SK-N-SH (cell line): ENCODE results near the gene FEM1B.

ENCODE experiments used
- TF ChIP-seq, protein P1 (sequence below): IDR thresholded peaks from 2 replicates; pipeline ENCODE4 v1.4.0; 2012; ENCODE audit warnings: low read depth, borderline replicate concordance
- TF ChIP-seq, protein P2 (sequence below): fragments of 200-600 bp; sonication (generic); IDR thresholded peaks from 2 replicates; pipeline ENCODE4 v1.6.1; 2017; ENCODE audit warnings: antibody characterized with exemption, mild to moderate bottlenecking, moderate library complexity

DNA sequence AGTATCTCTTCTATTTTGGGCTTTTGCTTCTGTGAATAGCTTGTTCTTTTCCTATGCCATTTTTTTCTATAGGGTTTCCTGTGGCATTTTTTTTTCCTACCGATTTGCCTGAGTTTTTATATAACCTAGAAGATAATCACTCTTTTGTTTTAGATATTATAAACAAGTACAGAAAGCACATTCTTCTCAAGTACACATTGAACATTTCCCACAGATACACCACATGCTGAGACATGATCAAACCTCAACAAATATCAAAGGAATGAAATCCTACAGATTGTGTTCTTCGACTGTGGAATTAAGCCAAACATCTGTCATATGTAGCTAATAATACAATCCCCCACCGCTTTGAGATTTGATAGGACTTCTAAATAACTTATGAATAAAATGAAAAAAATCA lies 9.1 kb upstream of the FEM1B start:
- TF ChIP-seq, protein P1, sequence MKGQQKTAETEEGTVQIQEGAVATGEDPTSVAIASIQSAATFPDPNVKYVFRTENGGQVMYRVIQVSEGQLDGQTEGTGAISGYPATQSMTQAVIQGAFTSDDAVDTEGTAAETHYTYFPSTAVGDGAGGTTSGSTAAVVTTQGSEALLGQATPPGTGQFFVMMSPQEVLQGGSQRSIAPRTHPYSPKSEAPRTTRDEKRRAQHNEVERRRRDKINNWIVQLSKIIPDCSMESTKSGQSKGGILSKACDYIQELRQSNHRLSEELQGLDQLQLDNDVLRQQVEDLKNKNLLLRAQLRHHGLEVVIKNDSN = no peak
- TF ChIP-seq, protein P2, sequence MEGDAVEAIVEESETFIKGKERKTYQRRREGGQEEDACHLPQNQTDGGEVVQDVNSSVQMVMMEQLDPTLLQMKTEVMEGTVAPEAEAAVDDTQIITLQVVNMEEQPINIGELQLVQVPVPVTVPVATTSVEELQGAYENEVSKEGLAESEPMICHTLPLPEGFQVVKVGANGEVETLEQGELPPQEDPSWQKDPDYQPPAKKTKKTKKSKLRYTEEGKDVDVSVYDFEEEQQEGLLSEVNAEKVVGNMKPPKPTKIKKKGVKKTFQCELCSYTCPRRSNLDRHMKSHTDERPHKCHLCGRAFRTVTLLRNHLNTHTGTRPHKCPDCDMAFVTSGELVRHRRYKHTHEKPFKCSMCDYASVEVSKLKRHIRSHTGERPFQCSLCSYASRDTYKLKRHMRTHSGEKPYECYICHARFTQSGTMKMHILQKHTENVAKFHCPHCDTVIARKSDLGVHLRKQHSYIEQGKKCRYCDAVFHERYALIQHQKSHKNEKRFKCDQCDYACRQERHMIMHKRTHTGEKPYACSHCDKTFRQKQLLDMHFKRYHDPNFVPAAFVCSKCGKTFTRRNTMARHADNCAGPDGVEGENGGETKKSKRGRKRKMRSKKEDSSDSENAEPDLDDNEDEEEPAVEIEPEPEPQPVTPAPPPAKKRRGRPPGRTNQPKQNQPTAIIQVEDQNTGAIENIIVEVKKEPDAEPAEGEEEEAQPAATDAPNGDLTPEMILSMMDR = no peak
